GM19023 (cell line): ENCODE data around the gene KLHDC8A.
"Not testable (repeated sequence)": the region's sequence is repeated elsewhere in the genome, so short reads cannot be mapped to it uniquely, and the experiment has no call there.

ENCODE experiments used
- ATAC-seq: cut with Tn5 transposase; IDR thresholded peaks from one replicate; pipeline ENCODE4 v1.9.1; 2021; ENCODE audit warnings: mild to moderate bottlenecking, moderate library complexity; ENCODE audit not compliant: unreplicated experiment

The KLHDC8A gene

GRCh38 chr1:205298191-205298994, 58.3 kb downstream of the KLHDC8A start:
- no peak for ATAC-seq

DNA sequence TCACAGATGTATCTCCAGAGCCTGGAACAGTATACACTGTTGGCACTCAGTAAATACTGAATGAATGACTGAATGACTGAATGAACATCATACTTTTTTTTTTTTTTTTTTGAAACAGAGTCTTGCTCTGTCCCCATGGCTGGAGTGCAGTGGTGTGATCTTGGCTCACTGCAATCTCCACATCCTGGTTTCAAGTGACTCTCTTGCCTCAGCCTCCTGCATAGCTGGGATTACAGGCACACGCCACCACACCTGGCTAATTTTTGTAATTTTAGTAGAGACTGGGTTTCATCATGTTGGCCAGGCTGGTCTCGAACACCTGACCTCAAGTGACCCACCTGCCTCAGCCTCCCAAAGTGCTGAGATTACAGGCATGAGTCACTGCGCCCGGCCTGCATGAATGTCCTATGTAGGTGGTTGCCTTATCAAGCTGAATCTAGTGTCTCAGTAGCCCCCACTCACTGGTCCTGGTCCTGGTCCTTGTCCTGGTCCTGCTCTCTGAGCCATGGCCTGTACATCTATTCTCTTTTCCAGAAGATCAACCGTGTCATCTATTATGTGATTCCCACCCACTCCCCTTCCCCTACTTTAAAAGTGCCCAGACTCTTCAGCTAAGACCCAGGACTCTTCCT, 59.1 kb downstream of the KLHDC8A start:
- ATAC-seq = not testable (repeated sequence)

DNA sequence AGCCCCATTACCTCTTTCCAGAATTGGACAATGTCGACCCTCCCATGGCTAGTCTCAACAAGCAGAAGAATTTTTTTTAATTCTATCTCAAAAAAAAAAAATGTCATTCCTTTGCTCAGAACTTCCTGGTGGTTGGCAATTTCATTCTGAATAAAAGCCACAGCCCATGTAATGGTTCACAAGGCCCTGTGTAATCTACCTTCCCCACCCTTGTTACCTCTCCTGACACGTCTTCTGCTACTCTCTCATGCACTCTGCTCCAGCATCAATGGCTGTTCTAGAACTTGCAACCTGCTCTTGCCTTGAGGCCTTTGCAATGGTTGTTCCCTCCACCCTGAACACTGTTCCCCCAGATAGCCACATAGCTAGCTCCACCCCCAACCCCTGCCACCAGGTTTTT, 60.6 kb downstream of the KLHDC8A start:
- ATAC-seq = no peak

DNA sequence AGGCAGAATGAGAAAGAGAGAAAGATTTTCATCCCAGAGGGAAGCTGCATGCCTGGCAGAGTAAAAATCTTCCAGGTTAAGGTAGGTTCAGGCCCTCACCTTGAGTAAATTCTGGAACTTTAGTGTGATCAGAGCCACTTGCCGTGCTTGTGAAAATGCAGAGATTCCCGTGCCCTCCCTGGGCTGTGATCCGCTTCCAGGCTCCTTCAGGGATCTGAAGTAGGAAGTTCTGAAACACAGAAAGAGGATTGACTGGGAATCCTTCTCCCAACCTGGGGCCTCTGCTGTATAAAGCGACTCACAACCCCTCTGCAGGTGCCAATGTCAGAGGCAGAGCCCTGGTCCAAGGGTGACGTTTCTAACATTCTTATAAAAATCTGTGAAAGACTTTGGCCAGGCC, 61.8 kb downstream of the KLHDC8A start:
- no peak for ATAC-seq

DNA sequence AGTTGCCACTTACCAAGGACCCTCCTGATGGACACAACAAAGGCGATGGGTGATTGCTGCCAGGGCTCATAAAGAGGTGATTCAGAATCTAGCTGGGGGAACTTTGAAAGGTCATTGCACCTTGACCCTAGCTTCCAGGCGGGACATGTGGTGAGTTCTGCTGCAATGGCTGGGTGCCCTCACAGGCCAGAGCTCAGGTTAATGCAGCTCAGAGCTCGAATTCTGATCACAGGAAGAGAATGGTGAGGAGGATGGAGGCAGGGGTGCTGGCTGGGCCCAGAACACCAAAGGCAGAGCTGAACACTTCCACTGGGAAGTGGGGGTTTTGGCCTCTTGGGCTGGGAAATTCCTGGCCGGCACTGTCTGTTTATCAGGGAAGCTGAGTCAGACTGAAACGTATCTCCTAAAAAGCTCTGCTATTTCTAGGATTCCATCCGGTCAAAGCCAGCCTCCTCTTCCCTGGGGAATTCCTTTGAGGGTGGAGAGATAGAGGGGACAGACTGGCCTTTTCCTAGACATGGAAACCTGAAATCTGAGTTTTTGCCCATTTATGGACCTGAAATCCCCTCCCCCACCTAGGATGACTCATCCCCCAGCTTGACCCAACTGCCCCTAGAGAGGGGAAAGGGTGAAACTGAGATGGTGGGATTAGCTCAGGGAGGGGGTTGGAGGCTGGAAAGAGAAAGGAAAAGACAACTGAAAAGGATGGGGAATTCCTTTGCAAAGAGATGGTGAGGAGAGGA, 62.4 kb downstream of the KLHDC8A start:
- no peak for ATAC-seq

- no peak for ATAC-seq
Measured at GRCh38 chr1:205293350-205294074, 63.2 kb downstream of the KLHDC8A start.

DNA sequence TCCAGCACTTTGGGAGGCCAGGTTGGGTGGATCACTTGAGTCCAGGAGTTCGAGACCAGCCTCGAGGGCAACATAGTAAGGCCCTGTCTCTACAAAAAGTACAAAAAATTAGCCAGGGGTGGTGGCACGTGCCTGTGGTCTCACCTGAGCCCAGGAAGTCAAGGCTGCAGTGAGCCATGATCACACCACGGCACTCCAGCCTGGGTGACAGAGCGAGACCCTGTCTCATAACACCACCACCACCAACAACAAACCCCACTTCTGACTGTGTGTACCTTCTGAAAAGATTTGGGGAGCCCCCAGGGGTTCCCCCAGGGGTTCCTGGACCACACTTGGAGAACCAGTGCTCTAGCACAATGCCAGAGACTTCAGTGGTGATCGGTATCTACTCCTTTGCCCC, 65.1 kb downstream of the KLHDC8A start:
- no peak for ATAC-seq

DNA sequence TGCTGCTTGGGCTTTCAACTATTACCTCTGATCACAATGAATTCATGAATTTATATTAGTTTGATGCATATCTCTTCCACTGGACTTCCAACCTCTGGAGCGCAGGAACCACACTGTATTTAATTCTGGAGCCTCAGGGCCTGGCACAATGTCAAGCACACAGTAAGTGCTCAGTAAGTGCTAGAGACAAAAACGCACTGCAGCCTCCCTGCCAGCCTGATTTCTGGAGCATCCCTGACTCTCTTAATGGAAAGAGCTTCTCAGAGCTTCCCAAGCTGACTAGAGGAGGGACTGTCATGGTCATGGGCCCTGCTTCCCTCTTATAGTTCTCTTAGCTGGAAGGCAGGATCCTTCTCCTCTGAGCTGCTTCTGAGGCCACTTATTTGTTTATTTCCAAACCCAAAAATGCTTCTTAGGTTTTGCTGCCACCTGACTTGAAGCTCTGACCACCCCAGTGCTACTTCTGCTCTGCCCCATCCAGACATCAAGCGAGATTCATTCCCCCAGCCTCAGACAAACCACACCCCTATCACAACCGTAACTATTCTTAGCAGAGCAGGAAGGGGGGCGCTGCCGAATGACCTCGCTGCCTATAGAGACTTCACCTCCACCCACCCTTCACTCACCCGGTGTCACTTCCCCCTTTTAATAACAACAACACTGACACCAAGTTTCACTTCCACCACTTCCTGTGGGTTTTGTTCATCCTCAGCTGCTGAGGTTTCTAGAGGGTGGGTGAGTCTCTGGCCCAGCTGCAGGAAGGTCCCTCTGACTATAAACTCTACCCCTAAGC, 68.8 kb downstream of the KLHDC8A start:
- ATAC-seq = peak; percentile 77

- ATAC-seq = no peak
Measured at GRCh38 chr1:205287076-205287475, 69.6 kb downstream of the KLHDC8A start.

DNA sequence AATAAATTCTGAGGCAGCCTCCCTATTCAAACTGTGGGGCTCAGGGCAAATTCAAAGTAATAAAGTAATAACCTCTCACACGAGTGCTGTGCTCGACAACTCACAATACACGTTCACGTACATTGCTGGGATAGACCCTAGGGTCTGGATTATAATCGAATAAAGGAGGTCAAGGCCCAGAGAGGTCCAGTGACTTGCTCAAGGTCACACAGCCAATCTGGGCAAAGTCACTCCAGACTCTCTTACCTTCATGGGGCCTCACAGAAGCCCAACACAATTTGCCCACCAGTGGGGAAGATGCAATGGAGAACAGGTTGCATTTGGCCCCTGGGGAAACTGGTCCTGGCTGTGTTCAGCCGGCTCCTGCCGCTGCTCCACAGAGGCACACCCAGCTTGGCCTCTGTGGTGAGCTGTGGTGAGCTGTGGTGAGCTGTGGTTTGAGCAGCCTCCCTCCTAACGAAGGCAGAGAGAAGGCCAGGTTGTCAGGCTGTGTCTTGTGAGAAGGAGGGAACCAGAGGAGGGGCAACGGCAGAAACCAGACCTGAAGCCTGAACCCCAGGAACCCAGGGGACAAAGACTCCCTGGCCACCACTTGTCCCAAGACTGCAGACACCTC, 70.3 kb downstream of the KLHDC8A start:
- no peak for ATAC-seq
